A673 (cell line): Measurements from ENCODE around the gene PTTG1IP.

Experiments used
- CTCF ChIP-seq: fragments of 300-800, 200-600 bp; sonication (generic); conservative IDR thresholded peaks from 2 replicates; pipeline ENCODE4 v1.5.1; 2017; ENCODE audit warnings: low read depth, mild to moderate bottlenecking, antibody characterized with exemption, low read length, moderate library complexity, mixed read lengths
- EZH2 ChIP-seq: fragments of 200-600 bp; sonication (generic); IDR thresholded peaks from 2 replicates; pipeline ENCODE4 v1.6.1; 2017; ENCODE audit warnings: borderline replicate concordance, low read depth, mild to moderate bottlenecking, mixed read lengths, antibody characterized with exemption, low read length; ENCODE audit not compliant: poor library complexity, severe bottlenecking

- no peak for TF ChIP-seq CTCF
- no peak for TF ChIP-seq EZH2
Observed at GRCh38 chr21:44897326-44898010, 24.0 kb upstream of the PTTG1IP start.
